HG03139 (cell line): ENCODE measurements around the gene ST7.

Experiments
- ATAC-seq: cut with Tn5 transposase; IDR thresholded peaks from one replicate; pipeline ENCODE4 v1.9.1; 2021; ENCODE audit not compliant: unreplicated experiment

ST7 gene

DNA sequence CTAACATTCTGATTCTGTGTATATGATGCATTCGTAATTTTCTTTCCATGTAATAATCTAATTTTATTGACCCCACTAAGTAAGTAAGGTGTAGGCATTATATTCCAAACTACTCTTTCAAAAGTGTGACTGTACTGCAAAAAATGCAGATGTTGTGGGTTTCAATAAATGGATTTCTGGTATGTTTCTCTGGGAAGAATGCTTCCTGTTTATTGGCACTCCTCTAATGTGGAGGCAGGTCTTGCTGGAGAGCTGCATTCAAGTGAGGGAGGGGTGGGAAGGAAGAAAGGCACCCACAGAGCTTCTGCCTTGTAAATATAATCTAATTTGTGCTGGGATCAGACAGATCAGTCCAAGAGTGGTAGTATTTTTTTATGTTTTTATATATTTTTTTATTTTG is 23.9 kb downstream of the ST7 start:
- ATAC-seq, result no peak

DNA sequence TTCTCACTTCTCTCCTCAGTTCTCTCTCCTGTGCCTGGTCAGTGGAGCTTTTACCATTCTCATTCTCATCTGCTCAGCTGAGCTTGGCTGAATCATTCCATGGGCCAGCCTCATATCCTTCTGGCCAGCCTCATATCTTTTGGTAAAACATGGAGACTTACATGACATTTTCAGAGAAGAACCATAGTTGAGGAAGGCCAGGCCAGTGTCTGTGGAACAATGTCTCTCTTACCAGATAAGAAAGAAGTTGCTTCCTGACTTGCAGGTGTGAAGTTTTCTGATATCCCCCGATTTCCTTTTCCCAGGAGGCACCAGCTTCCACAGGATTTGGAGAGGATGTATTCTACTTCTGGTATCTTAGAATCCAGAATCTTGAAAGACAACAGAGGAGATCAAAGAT is 24.7 kb downstream of the ST7 start:
- no peak for ATAC-seq

- ATAC-seq, result no peak
Observed at GRCh38 chr7:116979430-116979829, 26.1 kb downstream of the ST7 start.

DNA sequence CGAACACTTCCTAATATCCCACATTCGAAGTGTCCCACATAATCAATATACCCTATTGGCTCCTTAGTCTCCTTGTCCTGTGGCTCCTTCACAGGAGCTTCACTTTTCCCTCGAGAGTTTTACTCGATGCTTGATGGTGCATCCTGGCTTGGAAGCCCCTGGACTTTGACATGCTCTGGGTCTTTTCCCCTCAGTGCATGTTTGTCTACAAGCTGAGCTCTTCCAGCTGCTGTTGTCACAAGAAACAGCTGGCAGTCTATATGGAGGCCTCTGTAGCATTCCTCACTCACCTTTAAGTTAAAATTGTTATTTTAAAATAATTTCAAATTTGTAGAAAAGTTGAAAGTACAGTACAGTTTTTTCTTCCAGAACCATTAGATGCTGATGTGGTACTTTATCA is 27.1 kb downstream of the ST7 start:
- ATAC-seq, result no peak

- no peak for ATAC-seq
Observed at GRCh38 chr7:116981939-116982338, 28.6 kb downstream of the ST7 start.

- no peak for ATAC-seq
Observed at GRCh38 chr7:116984511-116984910, 31.2 kb downstream of the ST7 start.

DNA sequence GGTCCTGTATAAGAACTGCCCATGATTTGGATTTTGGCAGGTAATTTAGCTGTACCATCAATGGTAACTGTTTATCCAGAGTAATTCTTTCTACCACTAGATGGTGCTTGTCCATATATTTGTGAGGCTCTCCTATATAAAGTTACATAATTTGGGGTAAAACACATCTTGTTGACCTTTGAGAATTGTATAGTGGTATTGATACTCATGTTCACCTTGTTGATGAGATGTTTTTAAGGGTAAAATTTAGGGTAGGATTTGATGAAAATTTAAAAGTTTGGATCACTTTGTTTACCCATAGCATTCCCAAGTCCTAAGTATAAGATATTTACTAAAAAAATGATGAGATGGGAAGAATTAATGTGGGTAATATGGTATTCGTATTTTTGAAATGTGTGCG is 31.6 kb downstream of the ST7 start:
- no peak for ATAC-seq

DNA sequence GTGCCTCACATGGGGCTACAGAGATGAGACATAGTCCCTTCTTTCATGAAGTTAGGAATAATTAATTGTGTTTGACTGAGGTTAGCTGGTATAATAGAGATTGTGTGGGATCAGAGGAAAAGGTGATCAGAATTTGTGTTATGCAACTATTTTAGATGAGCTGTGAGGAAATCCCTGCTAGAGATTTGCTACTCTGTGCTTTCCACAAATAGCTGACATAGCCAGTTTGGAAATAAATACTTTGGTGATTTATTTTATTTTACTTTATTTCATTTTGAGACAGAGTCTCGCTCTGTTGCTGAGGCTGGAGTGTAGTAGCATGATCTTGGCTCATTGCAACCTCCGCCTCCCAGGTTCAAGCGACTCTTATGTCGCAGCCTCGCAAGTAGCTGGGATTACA is 32.3 kb downstream of the ST7 start:
- no peak for ATAC-seq

- ATAC-seq, result no peak
Observed at GRCh38 chr7:116986611-116987565, 33.6 kb downstream of the ST7 start.

GRCh38 chr7:116988363-116988989 is 35.2 kb downstream of the ST7 start:
- ATAC-seq, result no peak

DNA sequence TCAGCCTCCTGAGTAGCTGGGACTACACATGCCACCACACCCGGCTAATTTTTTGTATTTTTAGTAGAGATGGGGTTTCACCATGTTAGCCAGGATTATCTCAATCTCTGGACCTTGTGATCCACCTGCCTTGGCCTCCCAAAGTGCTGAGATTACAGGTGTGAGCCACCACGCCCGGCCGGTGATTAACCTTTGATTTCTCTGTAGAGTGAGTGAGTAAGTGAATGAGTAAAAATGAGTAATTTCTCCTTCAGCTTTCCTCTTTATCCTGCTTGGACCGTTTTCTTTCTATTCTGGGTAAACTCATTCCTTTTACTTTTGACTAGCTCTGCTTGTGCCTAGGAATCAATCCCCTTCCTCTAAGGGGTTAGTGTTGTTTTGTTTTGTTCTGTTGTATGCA is 36.8 kb downstream of the ST7 start:
- no peak for ATAC-seq

DNA sequence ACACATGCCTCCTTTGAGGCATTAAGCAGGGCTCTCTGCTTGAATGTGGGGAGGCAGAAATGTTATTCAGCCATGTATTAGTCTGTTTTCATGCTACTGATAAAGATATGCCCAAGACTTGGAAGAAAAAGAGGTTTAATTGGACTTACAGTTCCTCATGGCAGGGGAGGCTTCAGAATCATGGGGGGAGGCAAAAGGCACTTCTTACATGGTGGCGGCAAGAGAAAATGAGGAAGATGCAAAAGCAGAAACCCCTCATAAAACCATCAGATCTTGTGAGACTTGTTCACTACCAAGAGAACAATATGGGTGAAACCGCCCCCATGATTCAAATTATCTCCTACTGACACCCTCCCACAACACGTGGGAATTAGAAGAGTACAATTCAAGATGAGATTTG is 37.9 kb downstream of the ST7 start:
- no peak for ATAC-seq

DNA sequence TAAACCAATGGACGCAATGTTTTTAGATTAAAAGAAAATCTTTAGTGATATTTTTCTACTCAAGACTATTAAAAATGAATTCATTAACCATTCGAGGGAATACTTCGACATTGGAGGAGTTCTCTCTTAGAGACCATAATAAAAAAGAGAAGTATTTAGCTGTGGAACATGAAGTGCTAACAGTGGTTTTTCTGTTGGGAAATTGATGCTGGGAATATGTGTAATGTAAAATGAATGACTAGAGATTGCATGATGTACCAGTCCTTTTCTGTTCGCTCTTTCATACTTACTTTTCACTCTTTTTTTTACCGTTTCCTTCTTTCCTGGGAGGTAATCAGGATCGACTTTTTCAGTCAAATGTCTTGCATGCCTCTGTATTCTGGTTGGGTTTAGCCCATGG is 41.3 kb downstream of the ST7 start:
- ATAC-seq, result no peak

DNA sequence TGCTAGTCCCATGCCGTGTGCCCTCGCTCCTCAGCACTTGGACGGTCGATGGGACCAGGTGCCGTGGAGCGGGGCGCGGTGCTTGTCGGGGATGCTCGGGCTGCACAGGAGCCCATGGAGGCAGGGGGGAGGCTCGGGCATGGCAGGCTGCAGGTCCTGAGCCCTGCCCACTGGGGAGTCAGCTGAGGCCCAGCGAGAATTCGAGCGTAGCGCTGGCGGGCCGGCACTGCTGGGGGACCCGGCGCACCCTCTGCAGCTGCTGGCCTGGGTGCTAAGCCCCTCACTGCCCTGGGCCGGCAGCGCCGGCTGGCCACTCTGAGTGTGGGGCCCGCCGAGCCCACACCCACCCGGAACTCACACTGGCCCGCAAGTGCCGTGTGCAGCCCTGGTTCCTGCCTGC is 44.7 kb downstream of the ST7 start:
- ATAC-seq, result no peak

- no peak for ATAC-seq
Observed at GRCh38 chr7:116998567-116999175, 45.4 kb downstream of the ST7 start.

- no peak for ATAC-seq
Observed at GRCh38 chr7:116999311-116999710, 46.0 kb downstream of the ST7 start.

- no peak for ATAC-seq
Observed at GRCh38 chr7:117001283-117001682, 48.0 kb downstream of the ST7 start.

GRCh38 chr7:117004899-117005298 is 51.6 kb downstream of the ST7 start:
- no peak for ATAC-seq

GRCh38 chr7:117005449-117005848 is 52.1 kb downstream of the ST7 start:
- ATAC-seq, result no peak

- ATAC-seq, result no peak
Observed at GRCh38 chr7:117006907-117007684, 53.8 kb downstream of the ST7 start.
